Posterior cingulate gyrus (tissue), 11 donors: Measurements from ENCODE around the gene SLC11A1.

ENCODE experiments used
- DNase-seq, 10 donors: peaks; one replicate each; pipeline versions ENCODE4 v3.0.0 to v3.0.0-alpha.2; 2020 to 2021; ENCODE audit warnings: mixed read lengths in 3 of 10
- intact Hi-C: fragments of 100-400 bp; cut with DNase I; formaldehyde crosslinking; loops from one replicate; pipeline ENCODE4 v1.15.1; 2023

SLC11A1 gene

GRCh38 chr2:218400930-218401881 lies 19.1 kb downstream of the SLC11A1 start:
- intact Hi-C loops = no loop called here
- DNase-seq = peak in 1 of 10 donors; percentile 61

- no peak for DNase-seq
- intact Hi-C loops = no loop called here
Observed at GRCh38 chr2:218401890-218402289, 19.8 kb downstream of the SLC11A1 start.

- intact Hi-C loops = no loop called here
- no peak for DNase-seq
Observed at GRCh38 chr2:218402491-218402901, 20.4 kb downstream of the SLC11A1 start.

GRCh38 chr2:218402911-218403411 lies 20.9 kb downstream of the SLC11A1 start:
- no peak for DNase-seq
- intact Hi-C loops = no loop called here

GRCh38 chr2:218403810-218404209 lies 21.7 kb downstream of the SLC11A1 start:
- no peak for DNase-seq
- intact Hi-C loops = no loop called here

GRCh38 chr2:218404351-218405085 lies 22.4 kb downstream of the SLC11A1 start:
- intact Hi-C loops = no loop called here
- DNase-seq = no peak

- no peak for DNase-seq
- intact Hi-C loops = no loop called here
Observed at GRCh38 chr2:218405086-218405745, 23.1 kb downstream of the SLC11A1 start.

- intact Hi-C loops = loop anchor here (1.0 to 2.0 kb wide), 3 partner anchors 61 to 243 kb away; no protein-coding TSS in a partner anchor
- no peak for DNase-seq
Observed at GRCh38 chr2:218405746-218406208, 23.7 kb downstream of the SLC11A1 start.

GRCh38 chr2:218406209-218406948 lies 24.3 kb downstream of the SLC11A1 start:
- peak; percentile 93 to 99 (median 96) for DNase-seq
- intact Hi-C loops = loop anchor here (1.0 to 2.0 kb wide), 3 partner anchors 60 to 242 kb away; no protein-coding TSS in a partner anchor

GRCh38 chr2:218406949-218407618 lies 25.0 kb downstream of the SLC11A1 start:
- DNase-seq = peak in 9 of 10 donors; percentile 47 to 93 (median 70)
- intact Hi-C loops = loop anchor here (1.0 to 2.0 kb wide), 3 partner anchors 59 to 241 kb away; no protein-coding TSS in a partner anchor

GRCh38 chr2:218407717-218408116 lies 25.6 kb downstream of the SLC11A1 start:
- intact Hi-C loops = loop anchor here (2.0 kb wide), 1 partner anchor 159 kb away; no protein-coding TSS in a partner anchor
- DNase-seq = no peak

GRCh38 chr2:218418321-218418716 lies 36.2 kb downstream of the SLC11A1 start:
- intact Hi-C loops = no loop called here
- peak in 1 of 10 donors; percentile 68 for DNase-seq

- intact Hi-C loops = no loop called here
- peak in 1 of 10 donors; percentile 72 for DNase-seq
Observed at GRCh38 chr2:218418717-218419458, 36.8 kb downstream of the SLC11A1 start, which contains the start of gene VIL1. VIL1 (plus strand) TSS chr2:218419123; CDS start chr2:218423779, 4,656 bp downstream.

- intact Hi-C loops = no loop called here
- DNase-seq = peak in 1 of 10 donors; percentile 67
Observed at GRCh38 chr2:218419630-218420216, 37.6 kb downstream of the SLC11A1 start.

- DNase-seq = peak in 1 of 10 donors; percentile 22
- intact Hi-C loops = no loop called here
Observed at GRCh38 chr2:218421027-218421426, 39.0 kb downstream of the SLC11A1 start.

- peak in 1 of 10 donors; percentile 47 for DNase-seq
- intact Hi-C loops = no loop called here
Observed at GRCh38 chr2:218422403-218423086, 40.5 kb downstream of the SLC11A1 start.

- peak in 1 of 10 donors; percentile 55 for DNase-seq
- intact Hi-C loops = no loop called here
Observed at GRCh38 chr2:218423584-218423983, 41.5 kb downstream of the SLC11A1 start.
